SH-SY5Y (cell line): ENCODE data around the gene SYPL1.

Experiments
- GATA2 ChIP-seq: IDR thresholded peaks from 2 replicates; pipeline ENCODE4 v1.6.1; 2011; ENCODE audit warnings: mild to moderate bottlenecking, low read depth, low read length
- GATA3 ChIP-seq: IDR thresholded peaks from 2 replicates; pipeline ENCODE4 v1.6.1; 2011; ENCODE audit warnings: low read depth, mild to moderate bottlenecking, low read length, moderate library complexity

GRCh38 chr7:106127984-106128780 is 16.1 kb upstream of the SYPL1 start:
- no peak for TF ChIP-seq GATA2
- TF ChIP-seq GATA3: no peak
